NB4 (cell line): ENCODE measurements around the gene LYRM4.

Experiments used
- DNase-seq: peaks from one replicate; pipeline ENCODE4 v3.0.0; 2010; ENCODE audit warnings: low read depth
- H3K4me3 ChIP-seq: one replicate; pipeline ENCODE4 v1.5.1; 2011; ENCODE audit warnings: mild to moderate bottlenecking, low read depth, low read length, moderate library complexity
- CTCF ChIP-seq: IDR thresholded peaks from one replicate; pipeline ENCODE4 v1.5.1; 2012; ENCODE audit warnings: low read depth, low read length
- MAX ChIP-seq: IDR thresholded peaks from 2 replicates; pipeline ENCODE4 v1.6.1; 2011; ENCODE audit warnings: low read depth, low read length
- MYC ChIP-seq: IDR thresholded peaks from 2 replicates; pipeline ENCODE4 v1.6.1; 2011; ENCODE audit warnings: low read depth, low read length
- POLR2A ChIP-seq: IDR thresholded peaks from 2 replicates; pipeline ENCODE4 v1.6.1; 2011; ENCODE audit warnings: mild to moderate bottlenecking; ENCODE audit not compliant: insufficient read length; ENCODE audit errors: extremely low read depth

LYRM4 gene

GRCh38 chr6:5293692-5294091, 32.9 kb upstream of the LYRM4 start:
- no peak for DNase-seq
- TF ChIP-seq POLR2A (no peak), MAX (no peak), MYC (no peak), CTCF (no peak)
- H3K4me3 ChIP-seq = no peak overlapping the region

GRCh38 chr6:5292154-5292553, 31.4 kb upstream of the LYRM4 start:
- TF ChIP-seq CTCF (no peak), POLR2A (no peak), MYC (no peak), MAX (no peak)
- no peak for DNase-seq
- H3K4me3 ChIP-seq = no peak overlapping the region

GRCh38 chr6:5290500-5290899, 29.8 kb upstream of the LYRM4 start:
- no peak for DNase-seq
- TF ChIP-seq POLR2A (no peak), MAX (no peak), MYC (no peak)

GRCh38 chr6:5290097-5290496, 29.3 kb upstream of the LYRM4 start:
- DNase-seq = no peak
- TF ChIP-seq CTCF = no peak
- no peak for TF ChIP-seq POLR2A
- TF ChIP-seq MAX = no peak
- TF ChIP-seq MYC = no peak
- H3K4me3 ChIP-seq = no peak overlapping the region

More at GRCh38 chr6:5290500-5290899, 29.8 kb upstream of the LYRM4 start:
- no peak overlapping the region for H3K4me3 ChIP-seq

GRCh38 chr6:5287966-5288297, 27.2 kb upstream of the LYRM4 start:
- no peak overlapping the region for H3K4me3 ChIP-seq
- TF ChIP-seq MAX (no peak), MYC (no peak)
- DNase-seq = no peak

- no peak overlapping the region for H3K4me3 ChIP-seq
- TF ChIP-seq MYC (no peak), CTCF (no peak), POLR2A (no peak), MAX (no peak)
- DNase-seq = peak; percentile 30
Measured at GRCh38 chr6:5287205-5287965, 26.6 kb upstream of the LYRM4 start.
